ENCODE results near the gene NR2F2.

NR2F2 gene

DNA sequence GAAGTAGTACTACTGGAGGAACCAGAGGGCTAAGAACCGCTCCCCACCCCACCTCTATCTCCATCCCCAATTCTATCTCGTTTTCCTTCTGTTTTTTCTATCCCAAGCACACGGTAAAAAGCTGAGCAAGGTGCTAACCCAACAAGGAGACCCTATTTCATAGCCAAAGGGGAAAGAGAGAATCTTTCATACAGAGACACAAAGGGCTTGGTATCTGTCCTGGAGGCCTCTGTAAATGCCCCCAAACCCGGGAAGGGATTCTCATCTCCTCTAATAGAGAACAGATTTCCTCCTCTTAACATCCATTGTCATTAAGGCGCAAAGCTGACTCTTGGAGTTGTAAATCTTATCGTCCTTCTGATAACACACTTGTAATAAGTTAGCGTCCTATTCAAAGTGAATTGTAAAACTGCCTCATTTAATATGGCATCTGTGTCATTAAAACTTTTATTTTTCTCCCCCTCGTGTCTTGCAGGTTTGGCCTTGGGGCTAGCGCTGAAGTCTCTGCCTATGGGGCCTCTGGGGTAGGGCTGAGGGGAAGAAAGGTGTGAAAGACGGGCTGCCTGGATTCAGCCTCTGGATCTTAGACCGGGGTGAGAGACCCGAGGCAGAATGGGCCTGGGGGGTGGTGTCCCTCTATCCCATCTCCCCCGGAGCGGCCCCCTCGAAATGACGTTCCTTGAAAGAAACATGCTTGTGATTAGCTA, 12.1 kb downstream of the NR2F2 start:
- H3K4me1 Mint-ChIP-seq: peaks cover 8% of the 10 kb centered on the region
- H3K27me3 Mint-ChIP-seq: peaks cover 85% of the 10 kb centered on the region
- H3K36me3 Mint-ChIP-seq: no peaks in the 10 kb centered on the region
- no peaks in the 10 kb centered on the region for H3K9me3 Mint-ChIP-seq
- H3K27ac Mint-ChIP-seq: no peak overlapping the region
- no peak for ATAC-seq
- no peak overlapping the region for H3K4me3 Mint-ChIP-seq

DNA sequence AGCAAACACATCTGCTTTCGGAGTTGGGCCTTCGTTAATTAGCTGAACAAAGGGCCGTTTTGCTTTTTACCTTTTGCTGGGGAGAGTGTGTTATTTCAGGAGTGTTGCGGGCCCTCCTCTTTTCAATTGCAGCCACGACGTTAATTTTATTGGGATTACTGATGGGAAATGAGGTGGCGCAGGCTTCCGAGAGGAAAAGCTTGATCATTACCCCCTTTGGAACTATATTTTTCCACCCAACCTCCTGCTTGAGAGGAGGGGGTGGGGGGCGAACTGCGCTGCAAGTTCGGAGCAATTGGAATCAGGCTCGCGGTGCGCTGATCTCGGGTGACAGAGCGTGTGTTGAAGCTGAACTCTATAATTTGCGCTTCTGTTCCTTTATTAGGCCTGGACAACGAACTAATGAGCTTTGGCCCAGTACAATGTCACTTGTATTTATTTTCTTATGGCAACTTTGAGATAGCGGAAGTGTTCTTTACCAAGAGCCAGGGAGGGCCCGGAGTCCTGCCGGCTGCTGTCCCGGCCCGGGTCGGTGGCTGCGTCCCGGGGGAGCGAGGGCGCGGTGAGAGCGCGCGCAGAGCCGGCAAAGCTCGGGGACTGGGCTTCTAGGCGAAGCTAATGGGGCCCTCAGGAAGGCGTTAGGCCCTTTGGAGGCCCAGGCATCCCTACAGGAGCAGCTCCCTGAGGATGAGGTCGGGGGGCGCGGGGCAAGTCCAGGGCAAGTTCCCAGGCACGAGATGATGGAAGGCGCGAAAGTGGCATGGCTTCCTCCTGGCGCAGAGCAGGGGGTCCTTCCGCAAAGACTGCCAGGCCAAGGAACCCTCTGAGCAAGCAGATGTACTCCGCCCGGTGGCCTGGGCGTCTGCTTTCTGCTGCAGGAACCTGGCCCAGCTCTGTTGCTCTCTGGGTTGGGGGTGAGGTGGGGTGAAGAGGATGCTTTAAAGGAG, 12.9 kb downstream of the NR2F2 start:
- peaks cover 92% of the 10 kb centered on the region for H3K27me3 Mint-ChIP-seq
- no peaks in the 10 kb centered on the region for H3K36me3 Mint-ChIP-seq
- H3K27ac Mint-ChIP-seq: no peak overlapping the region
- H3K9me3 Mint-ChIP-seq: no peaks in the 10 kb centered on the region
- H3K4me1 Mint-ChIP-seq: peaks cover 8% of the 10 kb centered on the region
- no peak for ATAC-seq
- H3K4me3 Mint-ChIP-seq: no peak overlapping the region

DNA sequence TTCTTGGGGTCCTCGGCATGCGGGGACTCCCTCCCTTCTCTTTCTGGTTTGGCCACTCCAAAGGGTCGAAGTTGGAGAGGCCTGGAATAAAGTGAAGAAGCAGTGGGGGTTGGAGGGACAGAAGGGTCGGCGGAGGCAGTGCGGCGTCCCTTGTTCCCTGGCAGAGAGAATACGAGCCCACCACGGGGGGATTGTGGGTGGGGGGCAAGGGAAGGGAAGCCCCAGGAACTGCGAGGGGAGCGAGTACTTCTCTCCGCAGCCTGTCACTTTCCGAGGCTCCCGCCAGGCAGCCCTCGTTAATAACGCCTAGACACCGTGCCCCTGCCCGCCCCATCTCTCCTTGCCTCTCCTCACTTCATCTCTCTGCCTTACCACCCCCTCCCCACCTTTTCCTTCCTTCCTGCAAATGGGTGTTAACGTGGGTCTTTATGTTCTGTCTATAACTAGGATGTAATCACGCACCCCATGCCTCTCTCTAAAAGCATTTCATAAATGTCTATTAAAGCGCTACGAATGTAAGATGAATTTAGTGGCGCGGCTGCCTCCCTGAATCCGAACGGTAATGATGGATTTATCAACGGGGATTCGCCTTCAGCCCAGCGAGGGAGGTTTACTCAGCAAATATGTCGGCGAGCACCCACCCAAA, 13.7 kb downstream of the NR2F2 start:
- ATAC-seq: no peak
- H3K4me3 Mint-ChIP-seq: no peak overlapping the region
- no peaks in the 10 kb centered on the region for H3K36me3 Mint-ChIP-seq
- no peak overlapping the region for H3K27ac Mint-ChIP-seq
- H3K4me1 Mint-ChIP-seq: peaks cover 8% of the 10 kb centered on the region
- H3K27me3 Mint-ChIP-seq: peaks cover 100% of the 10 kb centered on the region
- no peaks in the 10 kb centered on the region for H3K9me3 Mint-ChIP-seq

DNA sequence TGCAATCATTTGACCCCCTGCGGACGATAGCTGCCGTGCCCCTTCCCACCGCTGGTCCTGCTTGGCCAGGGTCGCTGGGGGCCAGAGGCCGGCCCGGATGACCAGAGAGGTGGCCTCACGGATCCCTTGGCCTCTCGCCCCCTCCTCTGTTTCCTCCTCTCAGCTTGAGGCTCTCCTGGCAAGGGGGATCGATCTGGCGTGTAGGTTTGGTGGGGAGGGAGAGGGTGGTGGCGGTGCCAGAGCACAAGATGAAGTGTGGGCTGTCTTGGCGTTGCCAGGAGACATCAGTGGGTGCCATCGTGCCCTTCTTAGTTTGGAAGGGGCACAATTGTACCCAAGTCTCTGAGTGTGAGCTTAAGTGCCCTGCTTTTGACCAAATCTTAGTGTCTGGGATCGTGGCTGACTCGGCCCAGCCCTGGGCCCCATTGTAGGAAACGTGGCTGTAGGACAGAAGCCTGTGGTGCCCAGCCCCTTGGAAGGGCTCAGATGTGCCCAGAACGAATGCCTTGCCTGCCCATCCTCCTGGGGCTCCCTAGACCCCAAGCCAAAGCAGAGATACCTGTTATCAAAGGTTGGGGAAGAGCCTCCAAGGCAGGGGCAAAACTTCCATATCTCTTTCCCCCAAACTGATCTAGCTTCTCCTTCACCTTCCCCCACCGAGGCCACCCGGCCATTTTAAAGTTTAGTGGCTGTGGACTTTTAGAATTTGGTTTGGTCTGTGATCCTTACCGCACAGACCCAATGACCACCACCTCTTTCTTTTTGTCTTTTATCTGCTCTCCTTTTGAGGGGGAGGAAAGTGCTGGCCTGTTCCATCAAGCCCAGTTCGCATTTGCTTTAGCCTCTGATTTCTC, 14.4 kb downstream of the NR2F2 start:
- no peak overlapping the region for H3K27ac Mint-ChIP-seq
- H3K4me1 Mint-ChIP-seq: peaks cover 8% of the 10 kb centered on the region
- no peaks in the 10 kb centered on the region for H3K9me3 Mint-ChIP-seq
- peaks cover 100% of the 10 kb centered on the region for H3K27me3 Mint-ChIP-seq
- H3K36me3 Mint-ChIP-seq: no peaks in the 10 kb centered on the region
- no peak for ATAC-seq
- H3K4me3 Mint-ChIP-seq: no peak overlapping the region

DNA sequence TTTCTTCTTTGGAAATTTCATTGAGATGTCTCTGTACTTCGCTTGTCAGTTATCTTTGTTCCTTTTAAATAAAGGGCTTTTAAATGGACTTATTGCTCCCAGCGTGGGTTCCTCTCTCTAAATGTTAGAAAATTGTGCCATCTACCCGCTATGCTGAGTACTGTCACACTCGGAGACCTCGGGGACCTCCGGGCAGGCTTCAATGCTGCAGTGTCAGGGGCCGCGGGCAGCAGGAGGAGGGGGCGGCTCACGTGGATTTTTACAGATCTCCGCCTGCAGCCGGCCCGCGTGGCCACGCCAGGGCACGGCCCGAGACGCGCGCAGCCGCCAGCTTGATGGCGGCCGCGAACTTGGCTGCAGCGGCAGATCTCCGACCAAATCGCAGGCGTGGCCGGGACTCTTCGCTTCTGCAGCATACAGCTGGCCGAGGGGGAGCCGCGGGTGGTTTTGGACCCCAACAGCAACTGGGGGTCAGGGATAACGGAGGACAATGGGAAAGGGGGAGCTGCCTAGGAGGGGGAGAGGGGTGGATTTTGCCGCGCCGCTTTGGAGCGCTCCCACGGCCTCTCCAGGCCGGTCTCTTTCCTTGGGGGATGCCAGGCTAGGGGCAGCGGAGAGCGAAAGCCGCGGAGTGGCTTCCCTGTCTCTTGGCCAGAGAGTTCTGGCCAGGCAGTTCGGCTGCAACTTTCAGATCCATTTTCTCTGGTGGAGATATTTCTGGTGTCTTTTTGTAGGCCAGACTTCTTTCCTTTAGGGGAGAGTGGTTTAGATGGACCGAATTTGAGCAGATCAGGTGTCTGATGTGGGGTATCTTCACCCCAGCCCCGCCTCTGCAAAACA, 15.3 kb downstream of the NR2F2 start:
- Mint-ChIP-seq H3K4me1 (peaks cover 8% of the 10 kb centered on the region), H3K9me3 (no peaks in the 10 kb centered on the region), H3K4me3 (no peak overlapping the region), H3K36me3 (no peaks in the 10 kb centered on the region), H3K27me3 (peaks cover 98% of the 10 kb centered on the region), H3K27ac (no peak overlapping the region)
- ATAC-seq: no peak

DNA sequence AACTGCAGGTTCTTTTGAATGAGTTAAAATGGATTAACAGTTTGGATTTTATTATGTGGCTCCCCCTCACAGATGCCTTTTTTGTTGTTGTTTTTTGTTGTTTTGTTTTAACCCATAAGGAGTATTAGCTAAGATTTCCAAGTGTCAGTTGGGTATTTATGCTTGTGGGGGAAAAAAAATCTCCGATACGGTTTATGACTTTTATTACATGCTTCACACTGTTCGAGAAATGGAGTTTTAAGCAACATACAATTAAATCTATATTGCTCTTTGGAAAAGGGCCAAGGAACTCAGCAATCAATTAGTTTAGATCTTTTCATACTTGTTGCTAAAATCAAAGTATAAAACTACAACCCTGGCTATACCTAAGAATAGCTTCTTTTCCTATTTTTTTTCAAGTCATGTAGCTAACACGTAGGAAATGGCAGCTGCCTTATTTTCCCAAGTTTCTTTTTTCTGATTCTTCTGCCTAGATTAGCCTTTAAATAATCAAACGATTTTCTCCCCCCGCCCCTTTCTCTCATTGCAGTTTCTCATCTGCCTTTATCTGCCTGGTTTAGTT, 16.0 kb downstream of the NR2F2 start:
- no peak overlapping the region for H3K27ac Mint-ChIP-seq

DNA sequence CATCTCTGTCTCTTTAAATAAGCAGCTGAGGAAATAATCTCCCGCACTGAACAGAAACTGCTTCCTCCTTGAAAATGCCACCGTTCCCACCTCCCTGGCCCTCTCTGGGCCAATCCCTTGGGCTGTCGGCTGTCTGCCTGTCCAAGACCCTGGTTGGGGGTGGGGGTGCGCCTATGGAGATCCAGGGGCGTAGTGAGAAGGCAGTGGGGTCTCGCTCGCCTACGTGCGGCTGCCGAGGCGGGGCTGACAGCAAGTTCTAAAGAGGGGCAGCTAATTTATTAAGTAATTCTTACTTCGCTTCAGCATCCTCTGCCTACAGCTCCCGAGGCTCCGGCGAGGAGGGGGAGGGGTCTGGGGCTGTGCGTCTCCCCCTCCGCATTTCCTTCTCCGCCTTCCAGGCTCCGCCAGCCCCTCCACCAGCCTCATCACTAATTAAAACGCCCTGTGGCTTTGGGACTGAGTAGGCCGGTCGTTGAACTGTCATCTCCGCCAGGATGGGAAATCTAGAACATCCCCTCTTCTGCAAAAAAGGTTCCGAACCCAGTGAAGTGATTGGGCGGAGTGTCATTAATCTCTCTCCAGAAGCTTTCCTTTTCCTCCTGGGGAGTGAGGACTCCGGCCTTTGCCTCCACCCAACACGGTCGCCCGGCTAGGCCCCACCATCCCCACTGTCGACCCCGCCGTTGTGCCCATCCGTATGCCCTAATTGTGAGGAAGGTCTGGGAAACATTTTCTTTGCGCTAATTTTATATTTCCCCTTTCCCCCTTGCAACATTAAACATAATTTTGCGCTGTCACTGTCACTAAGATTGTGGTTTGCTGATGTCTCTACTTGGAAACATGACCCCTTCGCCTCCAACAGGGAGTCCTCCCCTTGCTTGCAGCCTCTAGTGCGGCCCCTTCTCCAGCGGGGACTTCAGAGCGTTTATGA, 16.9 kb downstream of the NR2F2 start:
- no peaks in the 10 kb centered on the region for H3K36me3 Mint-ChIP-seq
- ATAC-seq: no peak
- H3K4me1 Mint-ChIP-seq: peaks cover 8% of the 10 kb centered on the region
- peaks cover 93% of the 10 kb centered on the region for H3K27me3 Mint-ChIP-seq
- H3K4me3 Mint-ChIP-seq: no peak overlapping the region
- no peaks in the 10 kb centered on the region for H3K9me3 Mint-ChIP-seq
- H3K27ac Mint-ChIP-seq: no peak overlapping the region

More for the DNA sequence above, 16.0 kb downstream of the NR2F2 start:
- Mint-ChIP-seq H3K27me3 (peaks cover 96% of the 10 kb centered on the region), H3K9me3 (no peaks in the 10 kb centered on the region), H3K36me3 (no peaks in the 10 kb centered on the region), H3K4me1 (peaks cover 8% of the 10 kb centered on the region), H3K4me3 (no peak overlapping the region)
- ATAC-seq: no peak

DNA sequence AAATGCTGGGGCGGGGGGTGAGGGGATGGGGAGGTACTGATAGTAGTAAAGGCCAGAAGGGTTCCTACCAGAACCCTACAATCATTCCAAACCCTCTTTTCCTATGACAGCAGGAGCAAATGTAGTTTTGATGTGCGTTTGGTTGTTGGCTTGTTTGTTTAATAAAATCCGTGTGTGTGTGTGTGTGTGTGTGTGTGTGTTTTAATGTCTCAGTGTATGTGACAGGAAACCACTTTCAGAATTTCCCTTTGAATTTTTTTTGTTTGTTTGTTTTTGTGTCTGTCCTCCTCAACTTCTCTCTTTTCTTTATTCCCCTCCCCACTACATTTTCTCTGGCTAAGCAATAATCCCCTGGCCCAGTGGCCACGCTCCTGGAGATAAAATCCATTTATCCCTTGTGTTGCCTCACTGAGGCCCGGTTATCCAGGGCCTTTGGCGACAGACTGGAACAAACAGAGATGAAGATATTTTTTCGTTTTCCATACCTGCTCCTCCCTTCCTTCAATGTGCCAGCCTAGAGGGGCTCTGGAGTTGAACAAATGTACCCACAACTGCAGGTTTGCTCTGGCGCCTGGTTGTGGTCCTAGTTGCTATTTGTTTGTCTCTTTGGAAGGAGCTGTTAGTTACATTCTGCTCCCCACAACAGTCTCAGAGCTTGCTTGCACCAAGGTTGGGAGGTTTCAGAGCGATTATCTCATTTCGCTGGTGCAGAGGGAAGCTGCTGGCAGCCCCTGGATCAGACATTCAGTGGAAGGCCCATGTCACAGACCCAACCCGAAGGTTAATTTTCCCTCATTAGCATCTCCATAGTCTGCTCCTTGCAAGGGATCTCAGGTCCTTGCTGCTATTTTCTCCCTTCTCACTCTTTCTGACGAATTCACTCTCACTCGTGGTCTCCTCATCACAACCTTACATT, 17.9 kb downstream of the NR2F2 start:
- H3K36me3 Mint-ChIP-seq: no peaks in the 10 kb centered on the region
- no peak for ATAC-seq
- H3K27me3 Mint-ChIP-seq: peaks cover 93% of the 10 kb centered on the region
- peaks cover 8% of the 10 kb centered on the region for H3K4me1 Mint-ChIP-seq
- H3K4me3 Mint-ChIP-seq: no peak overlapping the region
- H3K9me3 Mint-ChIP-seq: no peaks in the 10 kb centered on the region
- H3K27ac Mint-ChIP-seq: no peak overlapping the region

DNA sequence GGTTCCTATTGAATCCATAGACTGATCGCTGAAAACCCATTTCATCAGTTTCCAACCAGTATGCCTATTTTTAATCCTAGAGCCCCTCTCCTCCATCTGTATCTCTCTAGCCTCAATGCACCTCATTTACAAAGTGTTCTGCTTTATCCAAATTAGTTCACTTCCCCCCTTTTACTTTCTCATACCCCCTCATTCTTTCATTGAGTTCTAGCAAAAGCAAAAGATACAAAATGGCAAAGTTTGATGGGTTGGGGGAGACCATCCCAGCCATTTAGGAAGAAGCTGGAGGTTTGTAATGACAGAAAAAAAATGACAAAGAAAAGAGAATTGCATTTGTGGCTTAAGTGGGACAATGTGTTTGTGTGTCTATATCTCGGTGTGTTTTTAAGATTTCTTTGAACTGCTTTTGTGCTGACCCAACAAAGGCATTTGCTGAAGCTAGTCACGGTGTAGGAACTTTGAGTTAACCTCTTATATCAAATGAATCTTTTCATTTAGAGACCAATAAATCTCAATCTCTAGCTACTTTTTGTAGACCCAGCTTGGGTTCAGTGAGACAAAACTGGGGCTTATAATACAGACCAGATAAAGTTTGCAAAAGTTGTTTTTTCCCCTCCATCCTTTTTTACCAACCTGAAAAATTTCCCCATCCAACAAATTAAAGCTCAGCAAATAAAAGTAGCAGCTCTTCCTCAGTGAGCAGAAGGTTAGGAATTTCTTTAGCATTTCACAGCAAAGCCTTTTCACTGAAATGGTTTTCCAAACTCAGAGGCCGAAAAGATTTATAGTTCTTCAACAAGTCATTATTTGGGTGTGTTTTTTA, 18.7 kb downstream of the NR2F2 start:
- H3K9me3 Mint-ChIP-seq: no peaks in the 10 kb centered on the region
- H3K27ac Mint-ChIP-seq: no peak overlapping the region
- peaks cover 90% of the 10 kb centered on the region for H3K27me3 Mint-ChIP-seq
- ATAC-seq: no peak
- H3K4me3 Mint-ChIP-seq: no peak overlapping the region
- no peaks in the 10 kb centered on the region for H3K36me3 Mint-ChIP-seq
- peaks cover 8% of the 10 kb centered on the region for H3K4me1 Mint-ChIP-seq

DNA sequence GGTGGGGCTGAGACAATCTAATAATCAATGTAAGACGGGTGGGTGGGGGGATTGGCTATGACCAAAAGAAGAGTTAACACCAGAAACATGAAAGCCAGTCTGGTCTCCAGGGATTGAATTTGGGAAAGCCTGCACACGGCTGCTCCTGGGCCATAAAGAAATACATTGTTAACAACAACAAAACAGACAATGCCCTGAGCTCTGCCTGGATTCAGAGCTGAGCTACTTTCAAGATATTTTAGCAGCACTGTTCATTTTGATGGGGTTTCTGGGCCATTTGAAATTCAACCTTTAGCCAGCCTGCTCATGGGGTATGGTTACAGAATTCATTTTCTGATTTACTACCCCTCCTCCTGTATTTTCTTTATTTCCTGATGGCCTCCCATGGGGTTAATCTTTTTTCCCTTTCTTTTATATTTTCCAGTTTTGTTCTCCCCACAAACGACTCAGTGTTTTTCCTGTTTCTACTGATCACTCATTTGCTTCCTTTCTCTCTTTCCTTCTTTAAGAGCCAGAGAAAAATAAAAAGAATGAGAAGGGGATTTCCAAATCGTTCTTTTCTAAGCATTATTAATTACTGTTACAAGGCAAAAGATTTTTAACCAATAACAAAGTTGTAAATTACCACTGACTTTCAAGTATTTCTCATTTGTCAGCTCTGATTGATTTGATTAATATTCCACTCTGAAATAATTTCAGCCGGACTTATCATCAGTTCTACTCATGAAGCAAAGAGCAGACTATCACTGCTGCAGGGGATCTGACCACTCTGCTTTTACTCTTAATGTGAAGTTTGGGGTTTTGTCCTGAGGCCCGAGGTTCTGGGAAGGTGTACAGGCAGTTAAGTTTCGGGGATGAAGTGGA, 19.6 kb downstream of the NR2F2 start:
- Mint-ChIP-seq H3K9me3 (no peaks in the 10 kb centered on the region), H3K4me3 (no peak overlapping the region), H3K27ac (no peak overlapping the region), H3K4me1 (peaks cover 8% of the 10 kb centered on the region), H3K27me3 (peaks cover 82% of the 10 kb centered on the region), H3K36me3 (no peaks in the 10 kb centered on the region)
- no peak for ATAC-seq

Measured in stimulated activated memory B cell treated with anti-CD40 and anti-IgM and Interleukin-4, amounts not matched to agents 10 μg/mL and 1 μg/mL and 100 μg/mL, for 72 hours (primary cell).